Measurements from ENCODE around the gene RAB44.

RAB44 gene

GRCh38 chr6:36730424-36731380 is 33.1 kb downstream of the RAB44 start:
- DNase-seq (ENCODE audit: low read depth in 2 of 2): no peak

GRCh38 chr6:36731622-36732310 is 34.1 kb downstream of the RAB44 start:
- no peak for DNase-seq (ENCODE audit: low read depth in 2 of 2)

GRCh38 chr6:36733300-36733699 is 35.7 kb downstream of the RAB44 start:
- no peak for DNase-seq (ENCODE audit: low read depth in 2 of 2)

- no peak for DNase-seq (ENCODE audit: low read depth in 2 of 2)
These were observed 36.9 kb downstream of the RAB44 start for GRCh38 chr6:36734486-36735060.

- DNase-seq (ENCODE audit: low read depth in 2 of 2): no peak
These were observed 37.8 kb downstream of the RAB44 start for GRCh38 chr6:36735110-36736071.

GRCh38 chr6:36737043-36737785 is 39.6 kb downstream of the RAB44 start:
- DNase-seq (ENCODE audit: low read depth in 2 of 2): no peak

- DNase-seq (ENCODE audit: low read depth in 2 of 2): no peak
These were observed 40.5 kb downstream of the RAB44 start for GRCh38 chr6:36738108-36738507.

- no peak for DNase-seq (ENCODE audit: low read depth in 2 of 2)
These were observed 42.6 kb downstream of the RAB44 start for GRCh38 chr6:36739947-36740817.

GRCh38 chr6:36740818-36741179 is 43.2 kb downstream of the RAB44 start:
- DNase-seq (ENCODE audit: low read depth in 2 of 2): no peak

GRCh38 chr6:36742146-36742545 is 44.5 kb downstream of the RAB44 start:
- DNase-seq (ENCODE audit: low read depth in 2 of 2): no peak

- no peak for DNase-seq (ENCODE audit: low read depth in 2 of 2)
These were observed 45.4 kb downstream of the RAB44 start for GRCh38 chr6:36743032-36743431.

GRCh38 chr6:36743538-36744303 is 46.1 kb downstream of the RAB44 start:
- DNase-seq (ENCODE audit: low read depth in 2 of 2): no peak

GRCh38 chr6:36744304-36744673 is 46.7 kb downstream of the RAB44 start:
- DNase-seq (ENCODE audit: low read depth in 2 of 2): no peak

- DNase-seq (ENCODE audit: low read depth in 2 of 2): no peak
These were observed 47.7 kb downstream of the RAB44 start for GRCh38 chr6:36745283-36745682.

GRCh38 chr6:36745836-36746235 is 48.2 kb downstream of the RAB44 start:
- DNase-seq (ENCODE audit: low read depth in 2 of 2): no peak

GRCh38 chr6:36746251-36746650 is 48.6 kb downstream of the RAB44 start:
- no peak for DNase-seq (ENCODE audit: low read depth in 2 of 2)

GRCh38 chr6:36749829-36750489 is 52.3 kb downstream of the RAB44 start:
- no peak for DNase-seq (ENCODE audit: low read depth in 2 of 2)

- DNase-seq (ENCODE audit: low read depth in 2 of 2): no peak
These were observed 53.5 kb downstream of the RAB44 start for GRCh38 chr6:36751091-36751490.

GRCh38 chr6:36751833-36752186 is 54.2 kb downstream of the RAB44 start:
- no peak for DNase-seq (ENCODE audit: low read depth in 2 of 2)

All from stimulated activated CD8-positive, alpha-beta memory T cell treated with anti-CD3 and anti-CD28 coated beads, Interleukin-2, amount 100 ng/mL, for 48 hours (primary cell).